Measurements from ENCODE around the gene ZNF705A. TPM values are rescaled to one million over a fixed set of nuclear protein-coding genes. Genes with fewer than 3 reads are reported as not detected.
"Not testable (repeated sequence)": the region's sequence is repeated elsewhere in the genome, so short reads cannot be mapped to it uniquely, and the experiment has no call there.

The ZNF705A gene
- total RNA-seq, 1 experiment from 2014 or later: not detected

DNA sequence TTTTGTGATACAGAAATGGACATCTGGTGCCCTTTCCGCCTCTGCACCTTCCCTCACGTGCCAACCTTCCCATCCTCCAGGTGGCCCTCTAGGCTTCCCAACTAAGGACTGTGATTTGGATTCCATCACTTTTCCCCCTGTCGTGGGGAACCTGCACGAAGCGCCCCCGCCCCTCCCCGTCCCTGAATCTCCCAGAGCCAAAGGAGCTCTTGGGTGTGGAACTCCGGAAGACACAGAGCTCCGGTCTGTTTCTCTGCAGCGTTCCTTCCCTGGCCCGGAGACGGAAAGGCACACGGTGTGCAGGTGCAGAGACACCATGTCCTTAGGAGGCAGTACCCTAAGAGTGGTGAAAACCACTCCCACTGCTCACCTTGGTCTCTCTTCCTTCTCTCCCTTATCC lies 66.8 kb downstream of the ZNF705A start:
- H3K4me1 ChIP-seq (replicated peaks); H3K9me3 ChIP-seq (replicated peaks); DNase-seq (ENCODE audit: low read depth in 1 of 2, low spot score in 2 of 2); H3K27ac ChIP-seq; H3K4me3 ChIP-seq; H3K27me3 ChIP-seq (replicated peaks); H3K36me3 ChIP-seq: not testable (repeated sequence)

DNA sequence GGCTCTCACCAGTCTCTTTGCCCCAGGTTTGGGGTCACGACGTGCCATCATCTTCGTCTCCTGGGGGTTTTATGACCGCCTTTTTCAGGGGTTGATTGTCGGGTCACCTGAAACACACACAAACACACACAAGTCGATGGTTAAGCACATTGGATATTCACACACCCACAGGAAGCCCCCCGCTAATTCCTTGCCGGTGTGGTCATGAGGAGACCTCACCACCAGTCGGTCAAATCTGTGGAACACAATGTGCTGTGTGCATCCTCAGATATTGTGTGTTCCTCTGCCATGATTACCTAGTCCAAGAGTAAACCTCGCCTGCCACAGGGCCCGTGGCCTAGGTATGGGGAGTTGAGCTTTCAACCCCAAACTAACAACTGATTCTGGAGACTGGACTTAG lies 68.0 kb downstream of the ZNF705A start:
- H3K9me3 ChIP-seq (replicated peaks); H3K27ac ChIP-seq; H3K36me3 ChIP-seq; H3K27me3 ChIP-seq (replicated peaks); DNase-seq (ENCODE audit: low read depth in 1 of 2, low spot score in 2 of 2); H3K4me1 ChIP-seq (replicated peaks); H3K4me3 ChIP-seq: not testable (repeated sequence)

DNA sequence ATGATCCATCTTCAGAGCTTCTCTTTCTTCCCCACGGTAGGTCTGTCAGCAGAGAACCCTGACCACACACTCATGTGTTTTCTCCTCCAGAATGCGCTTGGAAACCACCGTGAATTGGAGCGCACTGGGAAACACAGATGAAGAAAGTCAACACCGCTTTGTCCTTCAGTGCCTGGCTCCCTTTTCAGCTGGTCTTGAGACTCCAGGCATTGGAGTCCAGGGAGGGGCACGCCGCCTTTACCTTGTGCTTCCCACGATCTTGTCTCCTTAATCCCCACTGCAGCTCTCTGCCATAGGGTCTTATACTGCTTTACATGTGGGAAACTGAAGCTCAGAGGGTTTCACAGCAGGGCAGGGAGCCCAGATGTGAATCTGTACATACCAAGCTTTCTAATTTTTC lies 69.5 kb downstream of the ZNF705A start:
- no peak for DNase-seq (ENCODE audit: low read depth in 1 of 2, low spot score in 2 of 2)

DNA sequence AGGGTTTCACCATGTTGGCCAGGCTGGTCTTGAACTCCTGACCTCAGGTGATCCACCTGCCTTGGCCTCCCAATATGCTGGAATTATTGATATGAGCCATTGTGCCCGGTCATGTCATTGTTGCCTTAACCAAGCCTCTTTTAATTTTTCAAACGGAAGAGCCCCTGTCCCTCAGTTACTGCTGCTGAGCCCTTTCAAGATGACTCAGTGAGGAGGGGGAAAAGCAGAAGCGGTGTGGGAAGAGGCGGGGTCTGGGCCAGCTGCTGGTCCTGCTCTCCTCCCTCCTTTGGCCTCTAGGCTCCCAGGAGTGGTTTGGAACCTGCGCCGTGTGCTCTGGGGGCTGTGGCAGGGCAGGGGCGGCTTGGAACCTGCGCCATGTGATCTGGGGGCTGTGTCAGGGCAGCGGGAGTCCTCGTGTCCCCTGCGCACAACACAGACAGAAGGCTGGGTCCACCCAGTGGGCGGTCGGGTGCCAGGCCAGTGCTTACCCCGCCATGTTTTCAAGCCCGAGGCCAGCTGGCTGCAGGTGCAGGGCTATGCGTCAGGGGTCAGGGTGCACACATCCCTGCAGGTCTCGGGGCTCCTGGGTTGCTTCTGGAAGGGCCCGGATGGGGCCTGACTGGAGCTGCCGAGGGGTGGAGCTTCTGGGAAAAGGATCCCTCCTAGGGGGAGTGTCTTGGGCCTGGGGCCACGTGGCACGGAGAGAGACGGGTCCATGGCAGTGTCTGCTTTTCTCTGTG lies 70.3 kb downstream of the ZNF705A start, which contains the start of gene FAM90A1:
Gene FAM90A1, minus strand, starts transcription at position 627 of the 740 bp plus-strand sequence. CDS start 2,786 bp downstream, outside the sequence.
- H3K27me3 ChIP-seq (replicated peaks); H3K9me3 ChIP-seq (replicated peaks); DNase-seq (ENCODE audit: low read depth in 1 of 2, low spot score in 2 of 2); H3K4me3 ChIP-seq; H3K36me3 ChIP-seq; H3K4me1 ChIP-seq (replicated peaks); H3K27ac ChIP-seq: not testable (repeated sequence)

More for the DNA sequence above, 69.5 kb downstream of the ZNF705A start:
- no peaks in the 10 kb centered on the region for H3K9me3 ChIP-seq (replicated peaks)
- no peak overlapping the region for H3K4me3 ChIP-seq
- H3K36me3 ChIP-seq: no peaks in the 10 kb centered on the region
- H3K27me3 ChIP-seq (replicated peaks): no peaks in the 10 kb centered on the region
- no peaks in the 10 kb centered on the region for H3K4me1 ChIP-seq (replicated peaks)
- H3K27ac ChIP-seq: no peak overlapping the region

DNA sequence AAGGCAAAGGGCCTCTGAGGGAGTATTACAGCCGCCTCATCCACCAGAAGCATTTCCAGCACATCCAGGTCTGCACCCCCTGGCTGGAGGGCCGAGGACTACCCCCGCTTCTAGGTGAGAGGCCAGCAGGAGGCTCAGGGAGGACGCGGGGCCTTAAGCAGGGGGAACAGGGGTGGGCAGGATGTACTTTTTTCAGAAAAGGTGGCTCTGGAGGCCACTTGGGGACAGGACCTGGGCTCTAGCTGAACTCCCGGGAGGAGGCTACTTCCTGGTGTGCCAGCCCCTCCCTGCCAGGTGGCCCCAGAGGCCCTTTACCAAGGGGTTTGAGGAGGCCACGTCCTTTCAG lies 70.9 kb downstream of the ZNF705A start:
- not testable (repeated sequence) for H3K36me3 ChIP-seq; H3K27ac ChIP-seq; DNase-seq (ENCODE audit: low read depth in 1 of 2, low spot score in 2 of 2); H3K4me1 ChIP-seq (replicated peaks); H3K9me3 ChIP-seq (replicated peaks); H3K27me3 ChIP-seq (replicated peaks); H3K4me3 ChIP-seq

DNA sequence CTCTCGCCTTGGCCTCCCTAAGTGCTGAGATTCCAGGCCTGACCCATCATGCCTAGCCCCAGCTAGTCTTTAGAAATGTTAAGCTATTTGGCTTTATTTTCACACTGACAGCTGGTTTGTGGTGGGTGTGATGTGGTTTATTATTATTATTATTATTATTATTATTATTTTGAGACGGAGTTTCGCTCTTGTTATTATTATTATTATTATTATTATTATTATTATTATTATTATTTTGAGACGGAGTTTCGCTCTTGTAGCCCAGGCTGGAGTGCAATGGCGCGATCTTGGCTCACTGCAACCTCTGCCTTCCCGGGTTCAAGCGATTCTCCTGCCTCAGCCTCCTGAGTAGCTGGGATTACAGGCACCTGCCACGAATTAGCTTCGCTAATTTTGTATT lies 71.8 kb downstream of the ZNF705A start:
- not testable (repeated sequence) for H3K27me3 ChIP-seq (replicated peaks); H3K9me3 ChIP-seq (replicated peaks); H3K4me1 ChIP-seq (replicated peaks); DNase-seq (ENCODE audit: low read depth in 1 of 2, low spot score in 2 of 2); H3K4me3 ChIP-seq; H3K27ac ChIP-seq; H3K36me3 ChIP-seq

DNA sequence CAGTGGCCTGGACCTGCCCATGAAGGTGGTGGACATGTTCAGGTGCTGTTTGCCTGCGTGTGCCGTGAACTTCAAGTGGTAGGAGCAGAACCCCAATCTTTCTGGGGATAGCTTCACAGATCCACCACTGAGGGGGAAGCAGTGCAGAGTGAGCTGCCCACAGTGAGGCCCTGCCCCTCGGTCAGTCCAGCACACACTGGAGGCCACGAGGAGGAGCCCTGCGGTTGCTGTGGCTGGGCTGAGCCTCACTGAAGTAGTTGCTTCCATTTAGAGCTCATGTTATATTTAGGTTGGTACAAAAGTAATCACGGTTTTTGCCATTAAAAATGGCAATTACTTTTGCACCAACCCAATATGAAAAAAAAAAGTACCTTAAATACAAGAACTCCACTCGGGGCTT lies 72.7 kb downstream of the ZNF705A start:
- not testable (repeated sequence) for H3K9me3 ChIP-seq (replicated peaks); H3K27me3 ChIP-seq (replicated peaks); DNase-seq (ENCODE audit: low read depth in 1 of 2, low spot score in 2 of 2); H3K4me3 ChIP-seq; H3K27ac ChIP-seq; H3K4me1 ChIP-seq (replicated peaks); H3K36me3 ChIP-seq

Other genes starting within 250 kb of the ZNF705A start
- gene SLC2A3, start 220.8 kb upstream of the ZNF705A start, total RNA-seq (2014; rRNA removed; shearing (Covaris generic)): 9.9 and 13.7 TPM in 2 replicates
- 10.3 and 12.1 TPM in 2 replicates for gene FOXJ2, start 124.3 kb upstream of the ZNF705A start, total RNA-seq (2014; rRNA removed; shearing (Covaris generic))
- gene C3AR1, start 90.7 kb upstream of the ZNF705A start, total RNA-seq (2014; rRNA removed; shearing (Covaris generic)): 0.13 and 1.9 TPM in 2 replicates
- gene NECAP1, start 74.7 kb upstream of the ZNF705A start, total RNA-seq (2014; rRNA removed; shearing (Covaris generic)): 38.8 and 61.7 TPM in 2 replicates
- gene CLEC4A, start 33.4 kb upstream of the ZNF705A start, total RNA-seq (2014; rRNA removed; shearing (Covaris generic)): 0.16 TPM in 1 of 2 replicates, not detected in the other
- gene FAM90A1, start 70.6 kb downstream of the ZNF705A start, total RNA-seq (2014; rRNA removed; shearing (Covaris generic)): not detected in 2 replicates